ENCODE measurements around the gene C1QBP. TPM values are rescaled to one million over a fixed set of nuclear protein-coding genes. Genes with fewer than 3 reads are reported as not detected.
"Not testable (repeated sequence)": the region's sequence is repeated elsewhere in the genome, so short reads cannot be mapped to it uniquely, and the experiment has no call there.

Gene C1QBP
- total and polyA plus RNA-seq, 4 donors = 51.8 to 111 (median 59.3) TPM

- no peak for DNase-seq
- intact Hi-C loops (cut with DNase I) = loop anchor here in 1 of 2 donors (1.0 to 2.0 kb wide), 3 partner anchors 20 to 249 kb away; partner anchors contain the start of genes NUP88 and ZNF594
- no peaks in the 10 kb centered on the region for H3K27me3 ChIP-seq (ENCODE audit: control insufficient read depth in 1 of 2, insufficient read depth in 2 of 2, low read length in 1 of 2)
- peak overlapping the region in 1 of 2 donors; percentile 90 for H3K4me3 ChIP-seq (ENCODE audit: low read length in 2 of 2)
- peak overlapping the region; percentile 49 to 80 for H3K27ac ChIP-seq (ENCODE audit: low read depth in 1 of 2, low read length in 2 of 2)
- no peaks in the 10 kb centered on the region for H3K9me3 ChIP-seq (ENCODE audit: control insufficient read depth, low read length)
- ATAC-seq (ENCODE audit: low FRiP score) = no peak
- 11 to 24% methylated on average over 1 of the region's 1 CpG for WGBS, 2 donors
- no peaks in the 10 kb centered on the region for H3K4me1 ChIP-seq (ENCODE audit: control insufficient read depth in 1 of 2, insufficient read depth in 2 of 2, low read length in 2 of 2)
- peaks cover 4% of the 10 kb centered on the region in 2 donors for H3K36me3 ChIP-seq (ENCODE audit: control insufficient read depth in 1 of 2, insufficient read depth in 2 of 2, low read length in 1 of 2)
These were observed 450 bp upstream of the C1QBP start for GRCh38 chr17:5439446-5439764.

GRCh38 chr17:5437721-5438317 is 1.1 kb downstream of the C1QBP start:
- H3K4me3 ChIP-seq (ENCODE audit: low read length in 2 of 2) = peak overlapping the region; percentile 19 to 90
- peaks cover 5 to 7% of the 10 kb centered on the region in 2 donors for H3K36me3 ChIP-seq (ENCODE audit: control insufficient read depth in 1 of 2, insufficient read depth in 2 of 2, low read length in 1 of 2)
- no peaks in the 10 kb centered on the region for H3K27me3 ChIP-seq (ENCODE audit: control insufficient read depth in 1 of 2, insufficient read depth in 2 of 2, low read length in 1 of 2)
- no peak overlapping the region for H3K27ac ChIP-seq (ENCODE audit: low read depth in 1 of 2, low read length in 2 of 2)
- no peaks in the 10 kb centered on the region for H3K4me1 ChIP-seq (ENCODE audit: control insufficient read depth in 1 of 2, insufficient read depth in 2 of 2, low read length in 2 of 2)
- intact Hi-C loops (cut with DNase I) = loop anchor here in 1 of 2 donors (2.0 kb wide), 1 partner anchor 247 kb away; the partner anchor contains the start of gene ZNF594
- DNase-seq (no peak), ATAC-seq (ENCODE audit: low FRiP score) (no peak)
- WGBS, 2 donors = 65 to 67% methylated on average over 5 of the region's 5 CpGs
- H3K9me3 ChIP-seq (ENCODE audit: control insufficient read depth, low read length) = no peaks in the 10 kb centered on the region

DNA sequence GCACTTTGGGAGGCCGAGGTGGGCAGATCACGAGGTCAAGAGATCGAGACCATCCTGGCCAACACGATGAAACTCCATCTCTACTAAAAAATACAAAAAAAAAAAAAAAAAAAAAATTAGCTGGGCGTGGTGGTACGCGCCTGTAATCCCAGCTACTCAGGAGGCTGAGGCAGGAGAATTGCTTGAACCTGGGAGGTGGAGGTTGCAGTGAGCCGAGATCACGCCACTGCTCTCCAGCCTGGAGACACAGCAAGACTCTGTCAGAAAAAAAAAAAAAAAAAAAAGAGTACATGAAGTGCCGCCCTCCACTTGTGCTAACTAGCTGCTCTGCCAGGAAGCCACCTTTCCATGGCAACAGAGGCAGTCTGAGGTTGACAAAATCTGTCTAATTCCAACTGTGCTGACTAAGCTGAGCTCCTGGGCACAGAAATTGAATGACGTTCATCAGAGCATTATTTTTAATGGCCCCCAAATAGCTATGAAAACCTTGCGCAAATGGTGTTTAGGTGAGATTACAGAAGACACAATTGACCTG is 3.1 kb downstream of the C1QBP start:
- intact Hi-C loops (cut with DNase I); ATAC-seq (ENCODE audit: low FRiP score); H3K36me3 ChIP-seq (ENCODE audit: control insufficient read depth in 1 of 2, insufficient read depth in 2 of 2, low read length in 1 of 2); H3K9me3 ChIP-seq (ENCODE audit: control insufficient read depth, low read length); H3K27ac ChIP-seq (ENCODE audit: low read depth in 1 of 2, low read length in 2 of 2); H3K4me3 ChIP-seq (ENCODE audit: low read length in 2 of 2); H3K27me3 ChIP-seq (ENCODE audit: control insufficient read depth in 1 of 2, insufficient read depth in 2 of 2, low read length in 1 of 2); H3K4me1 ChIP-seq (ENCODE audit: control insufficient read depth in 1 of 2, insufficient read depth in 2 of 2, low read length in 2 of 2); DNase-seq: not testable (repeated sequence)
- 78 to 83% methylated on average over 9 to 12 of the region's 12 CpGs for whole genome bisulfite sequencing, 2 donors

- Histone ChIP-seq H3K4me1 (ENCODE audit: control insufficient read depth in 1 of 2, insufficient read depth in 2 of 2, low read length in 2 of 2) (no peaks in the 10 kb centered on the region), H3K27ac (ENCODE audit: low read depth in 1 of 2, low read length in 2 of 2) (no peak overlapping the region), H3K4me3 (ENCODE audit: low read length in 2 of 2) (no peak overlapping the region), H3K9me3 (ENCODE audit: control insufficient read depth, low read length) (no peaks in the 10 kb centered on the region), H3K27me3 (ENCODE audit: control insufficient read depth in 1 of 2, insufficient read depth in 2 of 2, low read length in 1 of 2) (no peaks in the 10 kb centered on the region), H3K36me3 (ENCODE audit: control insufficient read depth in 1 of 2, insufficient read depth in 2 of 2, low read length in 1 of 2) (peaks cover 6 to 9% of the 10 kb centered on the region in 2 donors)
- 87 to 90% methylated on average over 2 of the region's 2 CpGs for WGBS, 2 donors
- no peak for DNase-seq
- intact Hi-C loops (cut with DNase I) = no loop called here
- no peak for ATAC-seq (ENCODE audit: low FRiP score)
These were observed 4.0 kb downstream of the C1QBP start for GRCh38 chr17:5434984-5435383.

DNA sequence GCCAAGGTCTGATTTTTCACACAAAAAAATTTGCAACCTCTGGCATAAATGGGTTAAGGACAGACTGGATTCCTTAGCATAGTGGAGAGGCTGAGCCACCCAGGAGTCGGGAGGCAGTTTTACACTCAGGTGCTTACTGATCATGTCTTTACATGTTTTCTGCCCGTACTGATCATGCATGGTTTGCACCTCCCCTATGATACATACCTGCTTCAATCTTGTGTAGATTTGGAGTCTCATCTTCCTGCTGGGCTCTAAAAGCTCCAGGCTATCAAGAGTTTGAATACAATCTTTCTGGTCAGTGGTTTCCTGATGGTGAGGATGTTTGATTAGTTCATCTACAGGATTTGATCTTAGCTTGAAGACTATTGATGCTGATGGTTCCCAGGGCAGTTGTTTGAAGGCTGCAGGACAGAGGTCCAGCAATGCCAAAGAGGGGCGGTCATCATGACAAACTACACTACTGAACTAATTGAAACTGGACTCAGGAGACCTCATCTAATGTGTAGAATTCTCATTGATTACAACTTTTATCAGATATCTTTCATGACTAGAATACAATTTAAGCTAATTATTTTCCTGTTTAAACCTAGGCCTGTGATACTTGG is 6.9 kb downstream of the C1QBP start:
- no peak overlapping the region for H3K27ac ChIP-seq (ENCODE audit: low read depth in 1 of 2, low read length in 2 of 2)
- DNase-seq (no peak), ATAC-seq (ENCODE audit: low FRiP score) (no peak)
- intact Hi-C loops (cut with DNase I) = no loop called here
- H3K9me3 ChIP-seq (ENCODE audit: control insufficient read depth, low read length) = no peaks in the 10 kb centered on the region
- peaks cover 9 to 14% of the 10 kb centered on the region in 2 donors for H3K36me3 ChIP-seq (ENCODE audit: control insufficient read depth in 1 of 2, insufficient read depth in 2 of 2, low read length in 1 of 2)
- no peaks in the 10 kb centered on the region for H3K27me3 ChIP-seq (ENCODE audit: control insufficient read depth in 1 of 2, insufficient read depth in 2 of 2, low read length in 1 of 2)
- WGBS, 2 donors = 70 to 77% methylated on average over 3 of the region's 3 CpGs
- no peak overlapping the region for H3K4me3 ChIP-seq (ENCODE audit: low read length in 2 of 2)
- no peaks in the 10 kb centered on the region for H3K4me1 ChIP-seq (ENCODE audit: control insufficient read depth in 1 of 2, insufficient read depth in 2 of 2, low read length in 2 of 2)

DNA sequence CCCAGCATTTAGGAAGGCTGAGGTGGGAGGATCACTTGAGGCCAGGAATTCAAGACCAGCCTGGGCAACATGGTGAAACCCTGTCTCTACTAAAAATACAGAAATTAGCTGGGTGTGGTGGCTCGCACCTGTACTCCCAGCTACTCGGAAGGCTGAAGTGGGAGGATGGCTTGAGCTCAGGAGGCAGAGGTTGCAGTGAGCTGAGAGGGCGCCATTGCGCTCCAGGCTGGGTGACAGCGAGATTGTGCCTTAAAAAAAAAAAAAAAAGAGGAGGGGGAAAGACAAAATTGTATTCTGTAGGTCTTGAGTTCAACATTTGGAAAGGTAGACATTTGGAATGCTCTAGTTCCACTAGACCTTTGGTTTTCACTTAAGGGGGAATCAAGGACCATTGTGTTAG is 7.7 kb downstream of the C1QBP start:
- H3K36me3 ChIP-seq (ENCODE audit: control insufficient read depth in 1 of 2, insufficient read depth in 2 of 2, low read length in 1 of 2) = peaks cover 9 to 15% of the 10 kb centered on the region in 2 donors
- H3K9me3 ChIP-seq (ENCODE audit: control insufficient read depth, low read length); ATAC-seq (ENCODE audit: low FRiP score); H3K27ac ChIP-seq (ENCODE audit: low read depth in 1 of 2, low read length in 2 of 2); intact Hi-C loops (cut with DNase I); H3K4me3 ChIP-seq (ENCODE audit: low read length in 2 of 2); H3K27me3 ChIP-seq (ENCODE audit: control insufficient read depth in 1 of 2, insufficient read depth in 2 of 2, low read length in 1 of 2); H3K4me1 ChIP-seq (ENCODE audit: control insufficient read depth in 1 of 2, insufficient read depth in 2 of 2, low read length in 2 of 2); DNase-seq: not testable (repeated sequence)
- WGBS, 2 donors = 69 to 78% methylated on average over 5 of the region's 5 CpGs

DNA sequence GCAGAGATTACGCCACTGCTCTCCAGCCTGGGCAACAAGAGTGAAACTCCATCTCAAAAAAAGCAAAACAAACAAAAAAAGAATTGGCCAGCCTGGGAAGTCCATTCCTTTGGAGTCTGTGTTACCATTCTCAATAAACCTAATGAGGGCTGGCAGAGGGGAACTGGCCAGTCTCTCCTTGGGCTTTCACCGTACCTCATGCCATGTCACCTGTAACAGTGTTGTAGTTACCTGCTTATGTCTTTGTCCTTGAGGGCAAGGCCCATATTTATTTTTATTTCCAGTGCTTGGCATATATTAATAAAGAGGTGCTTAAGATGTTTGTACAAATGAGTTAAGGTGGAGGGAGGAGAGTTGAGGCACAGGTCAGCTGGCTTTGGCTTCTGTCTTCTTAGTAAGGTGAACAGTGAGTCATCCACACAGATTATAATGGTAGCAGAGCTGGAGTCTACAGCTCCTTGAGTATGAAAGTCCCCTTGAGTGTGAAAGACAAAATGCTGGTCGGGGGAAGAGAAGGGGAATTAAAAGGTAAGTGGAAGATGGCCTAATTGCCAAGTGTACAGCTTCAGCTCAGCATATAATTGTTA is 8.4 kb downstream of the C1QBP start:
- DNase-seq = no peak
- Histone ChIP-seq H3K4me3 (ENCODE audit: low read length in 2 of 2) (no peak overlapping the region), H3K27me3 (ENCODE audit: control insufficient read depth in 1 of 2, insufficient read depth in 2 of 2, low read length in 1 of 2) (no peaks in the 10 kb centered on the region), H3K36me3 (ENCODE audit: control insufficient read depth in 1 of 2, insufficient read depth in 2 of 2, low read length in 1 of 2) (peaks cover 11 to 21% of the 10 kb centered on the region in 2 donors), H3K9me3 (ENCODE audit: control insufficient read depth, low read length) (no peaks in the 10 kb centered on the region), H3K27ac (ENCODE audit: low read depth in 1 of 2, low read length in 2 of 2) (no peak overlapping the region), H3K4me1 (ENCODE audit: control insufficient read depth in 1 of 2, insufficient read depth in 2 of 2, low read length in 2 of 2) (no peaks in the 10 kb centered on the region)
- intact Hi-C loops (cut with DNase I) = no loop called here
- WGBS, 2 donors = 90 to 95% methylated on average over 3 of the region's 3 CpGs
- no peak for ATAC-seq (ENCODE audit: low FRiP score)

DNA sequence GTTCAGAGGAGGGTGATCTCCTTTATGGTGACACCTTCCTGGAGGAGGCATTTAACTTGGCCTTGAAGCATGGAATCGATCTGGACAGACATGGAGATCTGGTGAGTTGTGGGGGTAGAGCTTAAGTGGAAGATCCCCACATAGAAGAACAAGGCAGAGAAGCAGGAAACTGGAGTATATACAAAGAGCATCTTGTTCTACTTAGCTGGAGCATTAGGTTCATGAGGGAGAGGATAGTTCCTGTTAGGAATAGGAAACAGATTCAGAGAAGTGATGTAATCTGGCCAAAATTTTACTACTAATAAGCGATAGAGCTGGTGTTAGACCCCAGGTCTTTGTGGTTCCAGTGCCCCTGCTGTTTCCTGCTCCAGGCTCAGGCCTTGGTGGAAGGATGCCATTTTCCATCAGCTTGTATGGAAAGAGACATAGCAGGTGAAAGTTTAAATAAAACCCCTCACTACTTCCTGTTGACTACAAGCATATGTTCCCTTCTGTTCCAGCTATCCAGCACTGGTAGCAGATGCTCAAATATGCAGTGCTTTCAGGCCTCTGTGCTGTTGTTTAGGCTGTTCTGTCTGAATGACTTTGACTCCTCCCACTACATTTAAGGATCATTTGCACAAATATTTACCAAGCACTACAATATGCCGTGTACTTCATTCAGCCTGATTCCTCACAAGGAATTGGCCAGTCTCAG is 9.6 kb downstream of the C1QBP start:
- WGBS, 2 donors = 87 to 90% methylated on average over 3 of the region's 3 CpGs
- Histone ChIP-seq H3K4me1 (ENCODE audit: control insufficient read depth in 1 of 2, insufficient read depth in 2 of 2, low read length in 2 of 2) (no peaks in the 10 kb centered on the region), H3K4me3 (ENCODE audit: low read length in 2 of 2) (no peak overlapping the region), H3K27me3 (ENCODE audit: control insufficient read depth in 1 of 2, insufficient read depth in 2 of 2, low read length in 1 of 2) (no peaks in the 10 kb centered on the region), H3K36me3 (ENCODE audit: control insufficient read depth in 1 of 2, insufficient read depth in 2 of 2, low read length in 1 of 2) (peaks cover 8 to 19% of the 10 kb centered on the region in 2 donors), H3K27ac (ENCODE audit: low read depth in 1 of 2, low read length in 2 of 2) (no peak overlapping the region), H3K9me3 (ENCODE audit: control insufficient read depth, low read length) (no peaks in the 10 kb centered on the region)
- ATAC-seq (ENCODE audit: low FRiP score) (no peak), DNase-seq (no peak)
- intact Hi-C loops (cut with DNase I) = no loop called here
